Fibroblast of lung (primary cell): ENCODE results near the gene TENT5C. TPM values are rescaled to one million over a fixed set of nuclear protein-coding genes. Genes with fewer than 3 reads are reported as not detected.

Experiments
- DNase-seq, 2 donors: peaks; one replicate each; pipeline versions ENCODE4 v3.0.0 to v3.0.0-alpha.2; 2010; ENCODE audit warnings: low read depth in 2 of 2
- H2AFZ ChIP-seq: 2 replicates; pipeline ENCODE4 v1.5.1; 2012; ENCODE audit warnings: low read length, control low read depth, inconsistent platforms
- H3K27ac ChIP-seq: 2 replicates; pipeline ENCODE4 v1.5.1; 2011; ENCODE audit warnings: low read length, control low read depth; ENCODE audit not compliant: insufficient read depth
- H3K27me3 ChIP-seq: 2 replicates; pipeline ENCODE4 v1.5.1; 2011; ENCODE audit warnings: mild to moderate bottlenecking, low read length; ENCODE audit not compliant: control insufficient read depth, insufficient read depth
- H3K36me3 ChIP-seq: 2 replicates; pipeline ENCODE4 v1.5.1; 2011; ENCODE audit warnings: low read length; ENCODE audit not compliant: control insufficient read depth, insufficient read depth
- H3K4me1 ChIP-seq: 2 replicates; pipeline ENCODE4 v1.5.1; 2011; ENCODE audit warnings: low read length; ENCODE audit not compliant: control insufficient read depth, insufficient read depth; ENCODE audit errors: extremely low read depth
- H3K4me2 ChIP-seq: 2 replicates; pipeline ENCODE4 v1.5.1; 2011; ENCODE audit warnings: low read length, control low read depth; ENCODE audit not compliant: insufficient read depth; ENCODE audit errors: extremely low read depth
- H3K4me3 ChIP-seq, 4 experiments: fragments of 200-600 bp in 1 of 4; sonication (generic) in 1 of 4; replicated peaks in 1 of 4; 2 replicates each; pipeline ENCODE4 v1.5.1; 2011 to 2016; ENCODE audit warnings: low read length in 4 of 4, low read depth in 3 of 4, mild to moderate bottlenecking in 3 of 4, control low read depth in 2 of 4, inconsistent platforms in 1 of 4, mixed read lengths in 1 of 4; ENCODE audit not compliant: insufficient read depth in 1 of 4; ENCODE audit errors: control extremely low read depth in 1 of 4
- H3K79me2 ChIP-seq: 2 replicates; pipeline ENCODE4 v1.5.1; 2012; ENCODE audit warnings: mild to moderate bottlenecking, low read length, inconsistent platforms; ENCODE audit not compliant: control insufficient read depth, insufficient read depth
- H3K9ac ChIP-seq: 2 replicates; pipeline ENCODE4 v1.5.1; 2011; ENCODE audit warnings: mild to moderate bottlenecking, low read length, control low read depth; ENCODE audit not compliant: insufficient read depth
- H3K9me3 ChIP-seq: 2 replicates; pipeline ENCODE4 v1.5.1; 2012; ENCODE audit warnings: low read depth, low read length; ENCODE audit not compliant: control insufficient read depth, insufficient read depth
- H4K20me1 ChIP-seq: 2 replicates; pipeline ENCODE4 v1.5.1; 2011; ENCODE audit warnings: low read length; ENCODE audit not compliant: control insufficient read depth, insufficient read depth; ENCODE audit errors: extremely low read depth
- CTCF ChIP-seq, 2 donors: IDR thresholded peaks in 1 of 2; conservative IDR thresholded peaks in 1 of 2; 1 replicate in 1 of 2; 2 replicates in 1 of 2; pipeline ENCODE4 v1.5.1; 2011 to 2012; ENCODE audit warnings: low read length in 2 of 2, control low read depth in 1 of 2, inconsistent platforms in 1 of 2, low read depth in 1 of 2, mild to moderate bottlenecking in 1 of 2
- EZH2 ChIP-seq: IDR thresholded peaks from 2 replicates; pipeline ENCODE4 v1.5.1; 2012; ENCODE audit warnings: low read length, control low read depth, mild to moderate bottlenecking; ENCODE audit errors: missing control alignments
- polyA plus RNA-seq, 2 donors: library from polyadenylated mRNA; depleted of rRNA in 1 of 2; stranded (reverse) in 1 of 2; unstranded in 1 of 2; fragments of >200 nt; gene quantifications; 2 replicates each; pipeline ENCODE4 v1.2.1, GENCODE V29; 2011 to 2012; ENCODE audit warnings: missing spikeins in 1 of 2
- total RNA-seq: library from RNA; depleted of rRNA; stranded (reverse); fragments of >200 nt; gene quantifications from 2 replicates; pipeline ENCODE4 v1.2.1, GENCODE V29; 2014

Gene TENT5C
- total and polyA plus RNA-seq, 2 donors (not counting 1 experiment from before 2014, with no cell fraction given), result 4.2 to 8.1 TPM

DNA sequence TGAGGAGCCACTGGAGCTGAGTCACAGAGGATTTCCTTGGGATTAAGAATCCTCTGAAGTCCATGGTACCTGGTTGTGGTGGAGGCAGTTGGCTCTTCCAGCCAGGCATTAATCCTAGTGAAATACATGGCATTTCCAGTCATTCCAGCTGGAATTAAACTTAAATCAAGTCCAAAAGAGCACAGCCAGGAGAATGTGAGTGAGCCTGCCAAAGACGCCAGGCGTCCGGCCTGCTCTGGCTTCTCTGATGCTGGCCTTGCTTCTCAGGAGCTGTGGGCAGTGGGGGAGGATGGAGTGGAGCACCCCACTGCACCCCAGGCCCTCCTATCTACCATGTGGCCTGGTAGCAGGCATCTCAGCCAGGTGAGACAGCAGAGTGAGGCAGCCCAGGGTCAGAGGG, 23.4 kb upstream of the TENT5C start:
- TF ChIP-seq EZH2 (no peak), CTCF (conservative IDR thresholded peaks at IDR 0.05 in 1 of 2, IDR thresholded peaks at IDR 0.05 in 1 of 2; ENCODE audit: low read depth in 1 of 2, low read length in 2 of 2) (no peak)
- H3K4me1 ChIP-seq, result no peaks in the 10 kb centered on the region
- H3K36me3 ChIP-seq, result no peaks in the 10 kb centered on the region
- no peak for DNase-seq
- no peaks in the 10 kb centered on the region for H4K20me1 ChIP-seq
- no peak overlapping the region for H3K4me2 ChIP-seq
- H3K27ac ChIP-seq, result no peak overlapping the region
- no peak overlapping the region for H2AFZ ChIP-seq
- no peaks in the 10 kb centered on the region for H3K9me3 ChIP-seq
- H3K4me3 ChIP-seq, result no peak overlapping the region
- no peaks in the 10 kb centered on the region for H3K79me2 ChIP-seq
- H3K27me3 ChIP-seq, result no peaks in the 10 kb centered on the region
- no peak overlapping the region for H3K9ac ChIP-seq

DNA sequence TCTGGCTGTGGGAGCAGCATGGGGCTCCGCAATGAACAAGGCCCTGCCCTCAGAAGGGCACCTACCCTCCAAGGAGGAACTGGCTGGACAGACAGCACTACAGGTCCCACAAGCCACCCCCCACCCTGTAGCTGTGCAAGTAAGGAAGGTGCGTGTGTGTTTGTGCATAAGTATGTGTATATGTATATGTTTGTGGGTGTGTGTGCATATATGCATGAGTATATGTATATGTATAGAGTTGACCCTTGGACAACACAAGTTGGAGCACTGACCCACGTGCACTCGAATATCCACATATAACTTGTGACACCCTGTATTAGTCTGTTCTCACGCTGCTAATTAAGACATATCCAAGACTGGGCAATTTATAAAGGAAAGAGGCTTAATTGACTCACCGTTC, 22.6 kb upstream of the TENT5C start:
- H3K4me3 ChIP-seq, result no peak overlapping the region

DNA sequence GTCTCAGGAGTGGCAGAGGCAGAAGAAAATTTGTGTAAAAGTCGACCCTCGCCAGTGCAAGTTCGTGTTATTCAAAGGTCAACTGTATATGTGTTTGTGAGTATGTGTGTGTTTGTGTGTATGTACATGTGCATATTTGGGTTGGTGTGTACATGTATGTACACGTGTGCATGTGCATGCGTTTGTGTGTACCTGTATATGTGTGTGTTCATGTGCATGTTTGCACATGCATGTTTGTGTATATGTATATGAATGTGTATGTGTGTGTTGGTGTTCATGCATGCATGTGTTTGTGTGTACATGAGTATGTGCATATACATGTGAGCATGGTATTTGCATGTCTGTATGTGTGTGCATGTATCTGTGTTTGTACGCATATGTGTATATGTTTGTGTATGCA, 21.7 kb upstream of the TENT5C start:
- no peak for DNase-seq
- no peak overlapping the region for H2AFZ ChIP-seq
- no peaks in the 10 kb centered on the region for H3K9me3 ChIP-seq
- no peaks in the 10 kb centered on the region for H4K20me1 ChIP-seq
- H3K4me2 ChIP-seq, result no peak overlapping the region
- no peak overlapping the region for H3K4me3 ChIP-seq
- H3K9ac ChIP-seq, result no peak overlapping the region
- no peaks in the 10 kb centered on the region for H3K27me3 ChIP-seq
- TF ChIP-seq EZH2, result no peak
- no peak for TF ChIP-seq CTCF (conservative IDR thresholded peaks at IDR 0.05 in 1 of 2, IDR thresholded peaks at IDR 0.05 in 1 of 2; ENCODE audit: low read depth in 1 of 2, low read length in 2 of 2)
- H3K36me3 ChIP-seq, result no peaks in the 10 kb centered on the region
- no peaks in the 10 kb centered on the region for H3K79me2 ChIP-seq
- H3K27ac ChIP-seq, result no peak overlapping the region
- H3K4me1 ChIP-seq, result no peaks in the 10 kb centered on the region

More for the DNA sequence above, 22.6 kb upstream of the TENT5C start:
- H3K4me2 ChIP-seq, result no peak overlapping the region
- TF ChIP-seq EZH2 (no peak), CTCF (conservative IDR thresholded peaks at IDR 0.05 in 1 of 2, IDR thresholded peaks at IDR 0.05 in 1 of 2; ENCODE audit: low read depth in 1 of 2, low read length in 2 of 2) (no peak)
- no peaks in the 10 kb centered on the region for H3K79me2 ChIP-seq
- H2AFZ ChIP-seq, result no peak overlapping the region
- no peak overlapping the region for H3K27ac ChIP-seq
- H3K9ac ChIP-seq, result no peak overlapping the region
- no peaks in the 10 kb centered on the region for H3K9me3 ChIP-seq
- no peaks in the 10 kb centered on the region for H3K27me3 ChIP-seq
- no peaks in the 10 kb centered on the region for H4K20me1 ChIP-seq
- DNase-seq, result no peak
- no peaks in the 10 kb centered on the region for H3K36me3 ChIP-seq
- no peaks in the 10 kb centered on the region for H3K4me1 ChIP-seq
